NT2/D1 (cell line): Measurements from ENCODE around the gene SMIM38.
"Not testable (repeated sequence)": the region's sequence is repeated elsewhere in the genome, so short reads cannot be mapped to it uniquely, and the experiment has no call there.

Experiments used
- DNase-seq: peaks from one replicate; pipeline ENCODE4 v3.0.0-alpha.2; 2011; ENCODE audit warnings: low read depth, low spot score
- H3K27me3 ChIP-seq: 2 replicates; pipeline ENCODE4 v1.6.0; 2011; ENCODE audit warnings: mild to moderate bottlenecking; ENCODE audit not compliant: insufficient read length, insufficient read depth
- H3K36me3 ChIP-seq: 2 replicates; pipeline ENCODE4 v1.6.1; 2011; ENCODE audit warnings: mild to moderate bottlenecking, low read length, mixed read lengths; ENCODE audit not compliant: insufficient read depth, insufficient read length
- H3K4me1 ChIP-seq: 2 replicates; pipeline ENCODE4 v1.5.1; 2011; ENCODE audit not compliant: insufficient read depth, insufficient read length
- H3K4me3 ChIP-seq: 2 replicates; pipeline ENCODE4 v1.5.1; 2011; ENCODE audit warnings: low read depth; ENCODE audit not compliant: insufficient read length
- H3K9ac ChIP-seq: 2 replicates; pipeline ENCODE4 v1.6.0; 2011; ENCODE audit warnings: low read depth; ENCODE audit not compliant: insufficient read length
- H3K9me3 ChIP-seq: 2 replicates; pipeline ENCODE4 v1.5.1; 2011; ENCODE audit warnings: mild to moderate bottlenecking, low read length; ENCODE audit not compliant: insufficient read depth
- SUZ12 ChIP-seq: IDR thresholded peaks from 2 replicates; pipeline ENCODE4 v1.6.1; 2011; ENCODE audit not compliant: insufficient read length, insufficient read depth; ENCODE audit errors: extremely low read depth
- YY1 ChIP-seq: IDR thresholded peaks from 2 replicates; pipeline ENCODE4 v1.6.1; 2011; ENCODE audit not compliant: insufficient read length, insufficient read depth
- ZNF274 ChIP-seq: IDR thresholded peaks from 2 replicates; pipeline ENCODE4 v1.6.1; 2011; ENCODE audit warnings: mild to moderate bottlenecking, low read depth, low read length

The SMIM38 gene

DNA sequence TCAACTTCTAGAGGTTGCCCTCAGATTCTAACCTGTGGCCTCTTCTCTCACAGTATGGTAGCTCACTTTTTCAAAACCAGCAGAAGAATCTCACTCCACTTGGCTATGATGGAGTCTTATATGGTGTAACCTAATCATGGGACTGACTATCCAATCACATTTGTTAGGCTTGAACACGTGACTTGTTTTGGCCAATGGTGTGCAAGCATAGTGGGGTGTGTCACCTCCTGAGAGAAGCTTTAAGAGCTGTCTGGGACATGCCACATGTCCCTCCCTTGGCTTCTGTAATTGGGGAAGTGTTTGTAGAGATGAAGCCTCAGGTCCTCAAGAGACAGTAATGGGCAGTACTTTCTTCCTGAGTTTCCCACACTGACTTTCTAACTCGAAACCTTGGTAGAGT lies 12.8 kb upstream of the SMIM38 start:
- Histone ChIP-seq H3K9ac (no peak overlapping the region), H3K4me3 (no peak overlapping the region), H3K27me3 (no peaks in the 10 kb centered on the region), H3K4me1 (no peaks in the 10 kb centered on the region), H3K36me3 (no peaks in the 10 kb centered on the region), H3K9me3 (peaks cover 18% of the 10 kb centered on the region)
- no peak for DNase-seq
- no peak for TF ChIP-seq ZNF274
- TF ChIP-seq SUZ12 = no peak
- no peak for TF ChIP-seq YY1

DNA sequence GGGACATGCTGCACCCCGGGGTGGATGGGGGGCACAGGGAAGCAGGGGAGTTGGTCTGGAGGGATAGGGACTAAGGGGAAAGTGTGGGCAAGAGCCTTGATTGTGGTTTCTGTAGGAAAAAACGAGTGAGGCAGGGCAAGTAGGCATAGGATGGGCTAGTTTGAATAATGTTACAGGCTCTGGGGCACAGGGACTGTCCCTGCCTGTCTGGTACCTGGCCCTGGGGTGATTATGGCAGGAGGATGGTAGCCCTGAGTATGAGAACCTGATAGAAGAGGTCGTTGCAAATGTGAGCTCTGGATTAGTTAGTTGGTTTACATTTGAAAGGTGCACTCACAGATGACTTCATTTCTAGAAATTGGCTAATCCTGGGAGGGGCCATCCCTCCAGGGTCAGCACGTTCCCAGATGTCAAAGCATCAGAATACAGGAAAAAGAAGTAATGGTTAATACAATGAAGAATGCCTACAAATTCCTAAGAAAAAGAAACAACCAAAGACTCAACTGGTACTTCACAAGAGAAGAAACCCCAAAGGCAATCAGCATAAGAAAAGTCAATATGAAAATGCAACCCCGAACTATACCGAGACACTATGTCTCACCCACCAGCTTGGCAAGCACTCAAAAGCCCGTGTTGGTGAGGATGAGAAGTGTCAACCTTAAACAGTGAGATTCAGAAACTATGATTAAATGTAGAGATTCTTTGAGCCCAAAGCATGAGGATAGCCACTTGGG lies 11.3 kb upstream of the SMIM38 start:
- Histone ChIP-seq H3K36me3 (no peaks in the 10 kb centered on the region), H3K9me3 (peaks cover 19% of the 10 kb centered on the region), H3K4me1 (no peaks in the 10 kb centered on the region), H3K4me3 (no peak overlapping the region), H3K27me3 (no peaks in the 10 kb centered on the region), H3K9ac (no peak overlapping the region)
- no peak for DNase-seq
- TF ChIP-seq SUZ12 (no peak), YY1 (no peak), ZNF274 (no peak)

DNA sequence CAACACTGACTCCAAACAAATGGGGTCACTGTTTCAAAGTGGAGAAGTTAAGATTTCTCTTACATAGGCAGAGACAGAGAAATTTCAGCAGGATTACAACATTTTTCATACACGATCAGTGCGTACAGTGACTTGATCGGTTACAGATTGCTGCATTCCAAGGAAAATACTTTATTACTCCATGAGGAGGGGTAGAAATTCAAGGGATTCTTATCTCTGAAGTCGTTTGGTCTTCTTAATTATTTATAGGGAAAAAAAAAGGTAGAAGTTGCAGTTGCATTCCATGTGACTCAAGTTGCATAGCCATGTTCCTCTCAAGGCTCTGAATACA lies 10.7 kb upstream of the SMIM38 start:
- no peak for DNase-seq
- H3K4me3 ChIP-seq = no peak overlapping the region
- peaks cover 24% of the 10 kb centered on the region for H3K9me3 ChIP-seq
- H3K9ac ChIP-seq = no peak overlapping the region
- H3K36me3 ChIP-seq = no peaks in the 10 kb centered on the region
- no peak for TF ChIP-seq SUZ12
- TF ChIP-seq YY1 = no peak
- TF ChIP-seq ZNF274 = no peak
- no peaks in the 10 kb centered on the region for H3K27me3 ChIP-seq
- no peaks in the 10 kb centered on the region for H3K4me1 ChIP-seq

DNA sequence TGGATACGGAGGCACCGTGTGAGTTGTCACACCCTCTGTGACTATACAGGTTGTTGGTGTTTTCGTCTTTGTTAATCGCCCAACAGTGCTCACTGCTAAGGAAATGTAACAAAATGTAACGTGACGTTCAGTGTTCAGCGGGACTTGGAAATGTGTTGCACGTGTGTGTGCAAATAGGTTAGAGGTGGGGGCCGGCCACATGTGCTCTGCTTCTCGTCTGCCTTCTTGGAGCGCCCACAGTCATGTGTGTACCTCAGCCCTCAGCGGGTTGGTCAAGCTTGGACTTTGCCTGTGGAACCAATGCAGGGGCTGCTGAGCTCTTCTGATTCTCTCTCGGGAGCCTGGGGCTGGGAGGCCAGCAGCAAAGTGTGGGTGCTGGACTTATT lies 7.4 kb upstream of the SMIM38 start:
- Histone ChIP-seq H3K4me1 (no peaks in the 10 kb centered on the region), H3K4me3 (no peak overlapping the region)
- no peak for TF ChIP-seq SUZ12
- TF ChIP-seq ZNF274 = no peak
- no peak for TF ChIP-seq YY1

DNA sequence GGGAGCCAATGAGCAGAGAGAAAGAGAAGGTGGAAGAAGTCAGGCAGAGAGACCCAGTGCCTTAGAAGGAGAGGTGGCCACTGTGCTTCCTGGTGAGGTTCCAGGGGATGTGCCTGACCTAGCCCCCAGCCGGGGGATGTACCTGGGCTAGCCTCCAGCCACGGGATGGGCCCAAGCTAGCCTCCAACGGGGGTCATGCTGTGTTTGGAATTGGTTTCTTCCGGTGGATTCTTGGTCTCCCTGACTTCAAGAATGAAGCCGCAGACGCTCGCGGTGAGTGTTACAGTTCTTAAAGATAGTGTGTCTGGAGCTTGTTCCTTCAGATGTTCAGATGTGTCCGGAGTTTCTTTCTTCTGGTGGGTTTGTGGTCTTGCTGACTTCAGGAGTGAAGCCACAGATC lies 6.9 kb upstream of the SMIM38 start:
- H3K4me1 ChIP-seq = no peaks in the 10 kb centered on the region
- H3K9ac ChIP-seq = no peak overlapping the region
- H3K4me3 ChIP-seq = no peak overlapping the region
- no peaks in the 10 kb centered on the region for H3K36me3 ChIP-seq
- H3K27me3 ChIP-seq = no peaks in the 10 kb centered on the region
- H3K9me3 ChIP-seq = peaks cover 28% of the 10 kb centered on the region
- TF ChIP-seq ZNF274 (no peak), SUZ12 (no peak), YY1 (no peak)
- no peak for DNase-seq

More for the DNA sequence above, 7.4 kb upstream of the SMIM38 start:
- H3K36me3 ChIP-seq = no peaks in the 10 kb centered on the region
- H3K27me3 ChIP-seq = no peaks in the 10 kb centered on the region
- H3K9ac ChIP-seq = no peak overlapping the region
- H3K9me3 ChIP-seq = peaks cover 28% of the 10 kb centered on the region
- no peak for DNase-seq

DNA sequence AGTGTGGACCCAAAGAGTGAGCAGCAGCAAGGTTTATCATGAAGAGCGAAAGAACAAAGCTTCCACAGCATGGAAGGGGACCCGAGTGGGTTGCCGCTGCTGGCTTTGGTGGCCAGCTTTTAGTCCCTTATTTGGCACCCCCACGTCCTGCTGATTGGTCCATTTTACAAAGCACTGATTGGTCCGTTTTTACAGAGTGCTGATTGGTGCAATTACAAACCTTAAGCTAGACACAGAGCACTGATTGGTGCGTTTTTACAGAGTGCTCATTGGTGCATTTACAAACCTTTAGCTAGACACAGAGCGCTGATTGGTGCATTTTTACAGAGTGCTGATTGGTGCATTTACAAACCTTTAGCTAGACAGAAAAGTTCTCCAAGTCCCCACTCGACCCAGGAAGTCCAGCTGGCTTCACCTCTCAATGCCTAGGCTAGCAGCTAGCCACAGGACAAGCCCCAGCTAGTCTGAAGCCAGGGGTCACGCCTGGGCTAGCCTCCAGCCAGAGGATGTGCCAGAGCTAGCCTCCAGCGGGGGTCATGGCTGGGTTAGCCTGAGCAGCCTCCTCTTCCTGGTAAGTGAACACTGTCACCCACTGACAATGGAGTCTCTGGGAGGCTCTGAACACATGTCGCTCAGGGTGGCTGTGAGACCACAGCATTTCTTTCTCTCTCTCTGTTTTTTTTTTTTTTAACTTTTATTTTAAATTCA lies 6.2 kb upstream of the SMIM38 start:
- not testable (repeated sequence) for H3K27me3 ChIP-seq, H3K9ac ChIP-seq, DNase-seq, H3K4me1 ChIP-seq, H3K36me3 ChIP-seq, H3K4me3 ChIP-seq
- H3K9me3 ChIP-seq = peaks cover 28% of the 10 kb centered on the region

DNA sequence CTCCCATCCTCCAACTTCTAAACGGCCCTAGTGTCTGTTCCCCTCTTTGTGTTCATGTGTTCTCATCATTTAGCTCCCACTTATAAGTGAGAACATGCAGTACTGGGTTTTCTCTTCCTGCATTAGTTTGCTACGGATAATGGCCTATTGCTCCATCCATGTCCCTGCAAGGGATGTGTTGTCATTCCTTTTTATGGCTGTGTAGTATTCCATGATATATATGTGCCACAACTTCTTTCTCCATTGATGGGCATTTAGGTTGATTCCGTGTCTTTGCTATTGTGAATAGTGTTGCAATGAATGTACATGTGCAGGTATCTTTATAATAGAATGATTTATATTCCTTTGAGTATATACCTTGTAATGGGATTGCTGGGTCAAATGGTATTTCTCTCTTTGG lies 5.6 kb upstream of the SMIM38 start:
- Histone ChIP-seq H3K36me3 (no peaks in the 10 kb centered on the region), H3K4me1 (no peaks in the 10 kb centered on the region), H3K9me3 (peaks cover 28% of the 10 kb centered on the region), H3K9ac (no peak overlapping the region), H3K27me3 (no peaks in the 10 kb centered on the region), H3K4me3 (no peak overlapping the region)
- no peak for DNase-seq
- no peak for TF ChIP-seq SUZ12
- TF ChIP-seq ZNF274 = no peak
- TF ChIP-seq YY1 = no peak
